ENCODE measurements around the gene FCSK. TPM values are rescaled to one million over a fixed set of nuclear protein-coding genes. Genes with fewer than 3 reads are reported as not detected.

FCSK gene
- total RNA-seq, 1 donor from 2014 or later = 18.8 TPM

DNA sequence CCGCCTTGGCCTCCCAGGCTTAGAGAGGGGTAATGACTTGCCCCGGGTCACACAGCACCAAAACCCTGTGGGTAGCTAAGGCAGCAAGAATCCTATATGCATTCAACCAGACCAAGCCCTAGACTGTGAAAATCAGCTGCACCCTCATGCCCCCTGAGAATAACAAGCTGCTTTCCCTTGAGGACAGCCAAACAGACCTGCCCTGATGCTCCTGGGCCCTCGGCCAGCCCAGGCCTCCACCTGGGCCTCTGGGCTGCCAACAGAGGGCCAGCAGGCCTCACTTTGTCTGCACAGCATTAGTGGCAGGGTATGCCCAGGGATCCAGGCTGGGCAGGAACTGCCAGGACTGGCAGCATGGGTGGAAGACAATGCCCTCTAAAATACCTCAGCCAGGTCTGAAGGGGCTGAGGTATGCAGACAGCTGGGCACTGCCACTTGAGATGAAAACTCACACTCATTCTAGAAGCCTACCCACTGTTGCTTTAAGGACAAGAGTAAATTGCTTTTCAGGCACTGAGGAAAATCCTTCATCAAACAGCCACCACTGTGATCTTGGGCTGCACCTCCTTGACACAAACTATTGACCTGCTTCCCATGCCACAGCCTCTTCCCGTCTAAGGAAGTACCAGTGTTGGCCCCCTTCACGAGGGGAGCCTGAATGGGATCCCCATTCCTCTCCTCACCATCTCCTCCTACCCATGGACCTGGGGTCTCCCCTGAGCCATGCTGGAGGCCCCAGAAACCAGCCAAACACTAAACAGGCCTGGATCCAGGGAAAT is 24.3 kb upstream of the FCSK start:
- Mint-ChIP-seq H3K4me1 (ENCODE audit: low read depth) (peaks cover 64% of the 10 kb centered on the region), H3K27ac (peak overlapping the region; percentile 96), H3K9me3 (ENCODE audit: low read depth) (no peaks in the 10 kb centered on the region), H3K4me3 (ENCODE audit: low read depth) (no peak overlapping the region), H3K36me3 (ENCODE audit: insufficient read depth) (peaks cover 3% of the 10 kb centered on the region), H3K27me3 (no peaks in the 10 kb centered on the region)
- DNase-seq (ENCODE audit: low spot score, unreplicated experiment) = no peak
- TF ChIP-seq, protein P1, sequence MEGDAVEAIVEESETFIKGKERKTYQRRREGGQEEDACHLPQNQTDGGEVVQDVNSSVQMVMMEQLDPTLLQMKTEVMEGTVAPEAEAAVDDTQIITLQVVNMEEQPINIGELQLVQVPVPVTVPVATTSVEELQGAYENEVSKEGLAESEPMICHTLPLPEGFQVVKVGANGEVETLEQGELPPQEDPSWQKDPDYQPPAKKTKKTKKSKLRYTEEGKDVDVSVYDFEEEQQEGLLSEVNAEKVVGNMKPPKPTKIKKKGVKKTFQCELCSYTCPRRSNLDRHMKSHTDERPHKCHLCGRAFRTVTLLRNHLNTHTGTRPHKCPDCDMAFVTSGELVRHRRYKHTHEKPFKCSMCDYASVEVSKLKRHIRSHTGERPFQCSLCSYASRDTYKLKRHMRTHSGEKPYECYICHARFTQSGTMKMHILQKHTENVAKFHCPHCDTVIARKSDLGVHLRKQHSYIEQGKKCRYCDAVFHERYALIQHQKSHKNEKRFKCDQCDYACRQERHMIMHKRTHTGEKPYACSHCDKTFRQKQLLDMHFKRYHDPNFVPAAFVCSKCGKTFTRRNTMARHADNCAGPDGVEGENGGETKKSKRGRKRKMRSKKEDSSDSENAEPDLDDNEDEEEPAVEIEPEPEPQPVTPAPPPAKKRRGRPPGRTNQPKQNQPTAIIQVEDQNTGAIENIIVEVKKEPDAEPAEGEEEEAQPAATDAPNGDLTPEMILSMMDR (IDR thresholded peaks at IDR 0.05; ENCODE audit: unreplicated experiment) = no peak

DNA sequence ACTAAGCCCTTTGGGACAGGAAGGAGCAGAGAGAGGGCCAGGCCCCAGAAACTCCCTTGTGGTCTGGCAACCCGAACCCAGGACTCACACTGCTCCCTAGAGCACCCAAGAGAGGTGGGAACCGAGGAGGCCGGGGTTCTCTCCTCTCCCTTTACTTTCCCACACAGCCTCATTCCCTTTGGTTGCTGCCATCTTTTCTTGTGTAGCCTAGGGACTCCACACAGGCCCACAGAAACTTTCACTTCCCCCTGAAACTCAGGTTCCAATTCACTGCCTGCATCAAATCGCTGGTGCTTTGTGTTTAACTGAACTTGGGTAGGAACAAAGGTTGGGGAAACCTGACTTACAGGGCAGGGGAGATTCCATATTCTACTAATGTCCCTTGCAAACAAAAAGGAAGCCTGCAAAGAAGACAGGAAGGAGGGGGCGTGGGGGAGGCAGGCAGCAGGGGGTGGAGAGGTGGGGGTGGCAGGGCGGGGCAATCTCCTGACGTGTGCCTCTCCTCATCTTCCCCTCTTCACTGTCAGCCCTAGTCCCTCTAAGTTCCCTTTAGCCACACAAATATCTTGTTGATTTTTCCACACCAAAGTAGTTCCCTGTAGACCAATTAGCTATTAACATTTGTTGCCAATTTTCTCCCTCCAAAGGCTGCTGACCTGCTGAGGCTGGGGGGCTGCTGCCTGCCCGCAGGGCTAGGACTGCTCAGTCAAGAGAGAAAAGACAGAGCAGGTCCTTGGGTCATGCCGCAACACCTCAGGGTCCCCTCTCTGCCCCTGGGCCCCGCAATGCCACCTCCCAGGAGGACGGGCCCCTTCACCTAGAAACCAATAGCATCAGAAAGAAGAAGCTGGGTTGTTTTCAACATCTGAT is 23.5 kb upstream of the FCSK start:
- Mint-ChIP-seq H3K27ac (peak overlapping the region; percentile 96), H3K4me3 (ENCODE audit: low read depth) (peak overlapping the region; percentile 40), H3K36me3 (ENCODE audit: insufficient read depth) (peaks cover 3% of the 10 kb centered on the region), H3K27me3 (no peaks in the 10 kb centered on the region), H3K9me3 (ENCODE audit: low read depth) (no peaks in the 10 kb centered on the region), H3K4me1 (ENCODE audit: low read depth) (peaks cover 57% of the 10 kb centered on the region)
- TF ChIP-seq, protein P1 (IDR thresholded peaks at IDR 0.05; ENCODE audit: unreplicated experiment) = no peak
- no peak for DNase-seq (ENCODE audit: low spot score, unreplicated experiment)

DNA sequence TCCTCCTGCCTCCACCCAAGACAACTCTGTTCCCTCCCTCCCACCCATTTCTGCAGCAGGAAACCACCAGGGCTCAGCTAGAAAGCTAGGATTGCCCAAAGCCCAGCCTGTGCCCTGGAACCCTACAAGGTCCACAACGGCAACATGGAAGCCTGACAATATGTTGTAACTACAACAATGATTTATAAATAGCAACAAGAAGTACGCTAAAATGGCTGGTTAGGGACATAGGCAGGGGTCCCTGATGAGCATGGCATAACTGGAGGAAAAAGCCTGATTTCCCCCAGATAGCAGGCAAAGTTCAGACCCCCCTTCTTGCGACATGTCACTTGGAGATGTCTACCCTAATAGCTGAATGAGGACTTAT is 22.1 kb upstream of the FCSK start:
- no peak for DNase-seq (ENCODE audit: low spot score, unreplicated experiment)
- H3K9me3 Mint-ChIP-seq (ENCODE audit: low read depth) = no peaks in the 10 kb centered on the region
- H3K4me3 Mint-ChIP-seq (ENCODE audit: low read depth) = no peak overlapping the region
- H3K36me3 Mint-ChIP-seq (ENCODE audit: insufficient read depth) = peaks cover 3% of the 10 kb centered on the region
- peak overlapping the region; percentile 50 for H3K27ac Mint-ChIP-seq
- H3K27me3 Mint-ChIP-seq = no peaks in the 10 kb centered on the region
- peaks cover 61% of the 10 kb centered on the region for H3K4me1 Mint-ChIP-seq (ENCODE audit: low read depth)
- TF ChIP-seq, protein P1 (IDR thresholded peaks at IDR 0.05; ENCODE audit: unreplicated experiment) = no peak

DNA sequence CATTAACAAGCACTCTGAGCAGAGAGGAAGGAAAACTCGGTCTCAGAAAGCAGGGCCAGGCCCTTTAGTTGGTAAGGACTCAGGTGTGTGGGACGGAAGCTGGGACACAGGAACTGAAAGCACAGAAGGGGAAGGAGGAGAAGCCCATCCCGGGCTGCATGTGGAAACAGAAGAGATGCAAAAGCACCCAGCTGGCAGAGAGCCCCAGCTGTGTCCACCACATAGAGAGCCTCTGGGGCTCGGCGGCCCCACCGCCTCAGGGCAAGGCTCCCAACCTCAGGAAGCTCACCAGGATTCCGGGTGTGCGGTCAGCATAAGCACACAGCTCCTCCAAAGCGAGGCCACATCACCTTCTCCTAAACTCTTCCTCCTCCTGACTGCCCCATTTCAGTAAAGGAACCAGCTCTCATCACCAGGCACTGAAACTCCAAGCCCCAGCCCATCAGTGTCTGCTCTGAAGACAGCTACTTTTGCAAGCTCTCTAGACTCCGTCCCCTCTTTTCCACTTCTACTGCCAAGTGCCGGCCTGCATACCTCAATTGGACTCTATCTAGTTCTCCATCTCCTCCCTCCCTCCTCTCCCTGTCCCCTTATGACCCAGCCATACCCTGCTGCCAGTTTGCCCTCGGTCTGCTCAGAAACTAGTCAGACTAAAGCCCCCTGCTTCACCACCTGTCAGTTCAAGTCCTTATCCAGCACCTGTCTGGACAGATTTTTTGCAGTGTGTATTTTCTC is 21.5 kb upstream of the FCSK start:
- Mint-ChIP-seq H3K27me3 (no peaks in the 10 kb centered on the region), H3K4me3 (ENCODE audit: low read depth) (no peak overlapping the region), H3K27ac (peak overlapping the region; percentile 80), H3K4me1 (ENCODE audit: low read depth) (peaks cover 61% of the 10 kb centered on the region), H3K9me3 (ENCODE audit: low read depth) (no peaks in the 10 kb centered on the region), H3K36me3 (ENCODE audit: insufficient read depth) (peaks cover 3% of the 10 kb centered on the region)
- TF ChIP-seq, protein P1 (IDR thresholded peaks at IDR 0.05; ENCODE audit: unreplicated experiment) = no peak
- no peak for DNase-seq (ENCODE audit: low spot score, unreplicated experiment)
